NCI-H524 (cell line): ENCODE data around the gene HNRNPL.
"Not testable (repeated sequence)": the region's sequence is repeated elsewhere in the genome, so short reads cannot be mapped to it uniquely, and the experiment has no call there.

Experiments used
- DNase-seq, 2 experiments: peaks; one replicate each; lab custom pipeline; 2025; lab: John Stamatoyannopoulos, UW

The HNRNPL gene

GRCh38 chr19:38849860-38850435 lies at the start of gene HNRNPL:
Gene HNRNPL, minus strand, starts transcription at chr19:38849986. Its CDS starts 20 bp downstream, at chr19:38849966.
- DNase-seq = peak; percentile 100

- no peak for DNase-seq
Observed at GRCh38 chr19:38898788-38899446, 49.1 kb upstream of the HNRNPL start.

GRCh38 chr19:38894968-38895367 lies 45.2 kb upstream of the HNRNPL start:
- no peak for DNase-seq

- no peak for DNase-seq
Observed at GRCh38 chr19:38893341-38893771, 43.6 kb upstream of the HNRNPL start.

- DNase-seq = no peak
Observed at GRCh38 chr19:38892841-38893240, 43.1 kb upstream of the HNRNPL start.

GRCh38 chr19:38891771-38892170 lies 42.0 kb upstream of the HNRNPL start:
- DNase-seq = no peak

- no peak for DNase-seq
Observed at GRCh38 chr19:38890686-38891085, 40.9 kb upstream of the HNRNPL start.

GRCh38 chr19:38889803-38890202 lies 40.0 kb upstream of the HNRNPL start:
- no peak for DNase-seq

GRCh38 chr19:38888876-38889275 lies 39.1 kb upstream of the HNRNPL start:
- DNase-seq = no peak

- DNase-seq = not testable (repeated sequence)
Observed at GRCh38 chr19:38884691-38885090, 34.9 kb upstream of the HNRNPL start.

GRCh38 chr19:38883286-38883685 lies 33.5 kb upstream of the HNRNPL start:
- DNase-seq = no peak

GRCh38 chr19:38880882-38881609 lies 31.3 kb upstream of the HNRNPL start:
- no peak for DNase-seq

GRCh38 chr19:38880076-38880881 lies 30.5 kb upstream of the HNRNPL start:
- no peak for DNase-seq

- no peak for DNase-seq
Observed at GRCh38 chr19:38879400-38879751, 29.6 kb upstream of the HNRNPL start.

GRCh38 chr19:38878575-38879399 lies 29.0 kb upstream of the HNRNPL start:
- no peak for DNase-seq

- DNase-seq = peak; percentile 85 to 93
Observed at GRCh38 chr19:38877781-38878574, 28.2 kb upstream of the HNRNPL start, which contains the start of gene RINL. Gene RINL, minus strand, starts transcription at chr19:38878275. Its CDS starts 1,533 bp downstream, at chr19:38876742.

- no peak for DNase-seq
Observed at GRCh38 chr19:38875656-38876395, 26.0 kb upstream of the HNRNPL start.

- DNase-seq = not testable (repeated sequence)
Observed at GRCh38 chr19:38873400-38873799, 23.6 kb upstream of the HNRNPL start.

- no peak for DNase-seq
Observed at GRCh38 chr19:38870612-38871011, 20.8 kb upstream of the HNRNPL start.
